Body of pancreas (tissue), 4 donors: ENCODE data around the gene ANKRD35.

Experiments
- CTCF ChIP-seq, 7 experiments: fragments of 450-650 bp in 4 of 7; fragments of 200-600 bp in 3 of 7; sonication (generic) in 3 of 7; IDR thresholded peaks; one replicate each; pipeline ENCODE4 v1.5.1; 2016 to 2019; ENCODE audit warnings: antibody characterized with exemption in 7 of 7
- POLR2A ChIP-seq, 3 donors: fragments of 450-650 bp; IDR thresholded peaks; one replicate each; pipeline ENCODE4 v1.6.1; 2016; ENCODE audit warnings: antibody characterized with exemption in 3 of 3, mild to moderate bottlenecking in 2 of 3

- no peak for TF ChIP-seq POLR2A (IDR thresholded peaks at IDR 0.05)
- TF ChIP-seq CTCF (IDR thresholded peaks at IDR 0.05): no peak
Observed at GRCh38 chr1:145863282-145864018, 22.2 kb downstream of the ANKRD35 start.
